DOHH2 (cell line): ENCODE measurements around the gene PIKFYVE.

Experiments
- H3F3A ChIP-seq: fragments of 200-600 bp; sonication (generic), shearing (Covaris generic); 2 replicates; pipeline ENCODE4 v1.6.0; 2016; ENCODE audit warnings: antibody characterized with exemption, mild to moderate bottlenecking; ENCODE audit not compliant: control insufficient read depth, insufficient read depth
- H3K27ac ChIP-seq: fragments of 200-600 bp; sonication (generic); 2 replicates; pipeline ENCODE4 v1.5.1; 2014; ENCODE audit warnings: low read depth, mild to moderate bottlenecking, low read length, moderate library complexity
- H3K27me3 ChIP-seq: fragments of 200-600 bp; sonication (generic); 2 replicates; pipeline ENCODE4 v1.6.1; 2014; ENCODE audit warnings: mild to moderate bottlenecking, low read length, mixed read lengths; ENCODE audit not compliant: control insufficient read depth
- H3K36me3 ChIP-seq: fragments of 200-600 bp; sonication (generic); 2 replicates; pipeline ENCODE4 v1.6.1; 2014; ENCODE audit warnings: mild to moderate bottlenecking, low read length, moderate library complexity, mixed read lengths; ENCODE audit not compliant: control insufficient read depth
- H3K4me1 ChIP-seq: fragments of 200-600 bp; sonication (generic); 2 replicates; pipeline ENCODE4 v1.6.1; 2014; ENCODE audit warnings: mild to moderate bottlenecking, low read length, mixed read lengths; ENCODE audit not compliant: control insufficient read depth
- H3K4me2 ChIP-seq: fragments of 200-600 bp; sonication (generic); 2 replicates; pipeline ENCODE4 v1.6.0; 2014; ENCODE audit warnings: mild to moderate bottlenecking, low read length, moderate library complexity
- H3K4me3 ChIP-seq: fragments of 200-600 bp; sonication (generic); 2 replicates; pipeline ENCODE4 v1.5.1; 2014; ENCODE audit warnings: mild to moderate bottlenecking, low read length, mixed read lengths
- H3K79me2 ChIP-seq: fragments of 200-600 bp; sonication (generic); 2 replicates; pipeline ENCODE4 v1.6.1; 2014; ENCODE audit warnings: mild to moderate bottlenecking, low read length, mixed read lengths; ENCODE audit not compliant: control insufficient read depth
- H3K9me2 ChIP-seq: fragments of 200-600 bp; sonication (generic); replicated peaks from 2 replicates; pipeline ENCODE4 v1.6.1; 2014; ENCODE audit warnings: mild to moderate bottlenecking, low read length, mixed read lengths; ENCODE audit not compliant: control insufficient read depth
- H3K9me3 ChIP-seq: fragments of 200-600 bp; sonication (generic); 2 replicates; pipeline ENCODE4 v1.6.1; 2014; ENCODE audit warnings: antibody characterized with exemption, low read length, mixed read lengths; ENCODE audit not compliant: control insufficient read depth, insufficient read depth
- H4K20me1 ChIP-seq: fragments of 200-600 bp; sonication (generic); 2 replicates; pipeline ENCODE4 v1.6.0; 2014; ENCODE audit warnings: low read depth, mild to moderate bottlenecking, antibody characterized with exemption, low read length, moderate library complexity; ENCODE audit not compliant: control insufficient read depth, insufficient read depth
- EZH2phosphoT487 ChIP-seq: fragments of 200-600 bp; sonication (generic); IDR thresholded peaks from 2 replicates; pipeline ENCODE4 v1.6.1; 2017; ENCODE audit warnings: borderline replicate concordance, mild to moderate bottlenecking, antibody characterized with exemption, low read length, moderate library complexity, mixed read lengths
- TF ChIP-seq, protein P1 (sequence below): fragments of 200-600 bp; sonication (generic); IDR thresholded peaks from one replicate; pipeline ENCODE4 v1.5.1; 2014; ENCODE audit warnings: antibody characterized with exemption, mild to moderate bottlenecking, low read depth, low read length; ENCODE audit not compliant: poor library complexity, severe bottlenecking

Gene PIKFYVE

DNA sequence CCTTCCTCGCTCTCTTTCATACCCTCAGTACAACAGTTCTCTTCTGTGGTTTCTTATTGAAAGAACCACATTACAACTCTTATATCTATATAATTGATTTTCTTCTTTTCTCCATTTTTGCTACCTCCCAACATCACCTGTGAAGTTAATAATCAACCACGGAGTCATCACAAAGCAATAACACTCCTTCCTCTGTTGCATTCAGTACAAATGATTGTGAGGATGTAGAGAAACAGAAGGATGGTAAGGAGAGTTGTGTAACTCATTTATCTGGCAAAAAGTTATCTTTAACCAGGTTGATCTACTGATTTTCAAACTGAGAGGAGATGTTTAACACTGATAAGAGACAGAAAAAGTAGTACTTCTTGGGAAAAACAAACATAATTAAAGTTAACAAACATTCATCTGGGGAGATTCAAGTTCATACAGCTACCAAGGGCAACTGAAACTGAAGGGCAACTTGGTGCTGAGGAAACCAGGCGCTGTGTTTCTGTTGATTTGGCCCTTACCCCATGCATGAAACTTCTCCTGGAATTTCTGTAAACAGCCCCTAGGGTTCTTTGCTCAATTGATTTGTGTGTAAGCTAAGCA, 25.3 kb upstream of the PIKFYVE start:
- Histone ChIP-seq H3K27me3 (no peaks in the 10 kb centered on the region), H3K4me2 (no peak overlapping the region), H4K20me1 (no peaks in the 10 kb centered on the region), H3K9me2 (no peaks in the 10 kb centered on the region), H3K27ac (no peak overlapping the region), H3K36me3 (peaks cover 81% of the 10 kb centered on the region), H3F3A (no peaks in the 10 kb centered on the region), H3K4me3 (no peak overlapping the region), H3K4me1 (no peaks in the 10 kb centered on the region), H3K79me2 (no peaks in the 10 kb centered on the region), H3K9me3 (no peaks in the 10 kb centered on the region)
- TF ChIP-seq EZH2phosphoT487 = no peak
- TF ChIP-seq, protein P1, sequence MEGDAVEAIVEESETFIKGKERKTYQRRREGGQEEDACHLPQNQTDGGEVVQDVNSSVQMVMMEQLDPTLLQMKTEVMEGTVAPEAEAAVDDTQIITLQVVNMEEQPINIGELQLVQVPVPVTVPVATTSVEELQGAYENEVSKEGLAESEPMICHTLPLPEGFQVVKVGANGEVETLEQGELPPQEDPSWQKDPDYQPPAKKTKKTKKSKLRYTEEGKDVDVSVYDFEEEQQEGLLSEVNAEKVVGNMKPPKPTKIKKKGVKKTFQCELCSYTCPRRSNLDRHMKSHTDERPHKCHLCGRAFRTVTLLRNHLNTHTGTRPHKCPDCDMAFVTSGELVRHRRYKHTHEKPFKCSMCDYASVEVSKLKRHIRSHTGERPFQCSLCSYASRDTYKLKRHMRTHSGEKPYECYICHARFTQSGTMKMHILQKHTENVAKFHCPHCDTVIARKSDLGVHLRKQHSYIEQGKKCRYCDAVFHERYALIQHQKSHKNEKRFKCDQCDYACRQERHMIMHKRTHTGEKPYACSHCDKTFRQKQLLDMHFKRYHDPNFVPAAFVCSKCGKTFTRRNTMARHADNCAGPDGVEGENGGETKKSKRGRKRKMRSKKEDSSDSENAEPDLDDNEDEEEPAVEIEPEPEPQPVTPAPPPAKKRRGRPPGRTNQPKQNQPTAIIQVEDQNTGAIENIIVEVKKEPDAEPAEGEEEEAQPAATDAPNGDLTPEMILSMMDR = no peak

DNA sequence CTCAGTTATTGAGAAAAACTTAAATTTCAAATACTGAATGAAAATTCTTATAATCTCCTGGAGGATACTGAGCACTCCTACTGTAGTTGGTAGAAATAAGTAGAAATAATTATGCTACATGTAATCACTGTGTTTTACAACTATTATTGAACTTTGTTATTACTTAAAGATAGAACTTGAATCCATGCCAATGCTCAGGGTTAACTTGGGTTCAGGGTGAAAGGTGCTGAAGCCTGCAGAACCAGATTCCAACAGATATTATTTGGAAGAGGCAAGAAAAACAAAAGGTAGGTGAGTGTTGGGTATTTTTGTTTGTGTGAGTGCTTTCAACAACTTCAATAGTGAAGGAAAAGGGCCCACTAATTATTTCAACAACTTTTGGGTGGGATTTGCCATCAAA, 21.6 kb upstream of the PIKFYVE start:
- peaks cover 90% of the 10 kb centered on the region for H3K36me3 ChIP-seq
- no peak overlapping the region for H3K4me3 ChIP-seq
- H3F3A ChIP-seq = no peaks in the 10 kb centered on the region
- H3K27ac ChIP-seq = no peak overlapping the region
- H3K4me1 ChIP-seq = no peaks in the 10 kb centered on the region
- TF ChIP-seq EZH2phosphoT487 = no peak
- TF ChIP-seq, protein P1 = no peak
- no peaks in the 10 kb centered on the region for H4K20me1 ChIP-seq
- H3K9me3 ChIP-seq = no peaks in the 10 kb centered on the region
- no peaks in the 10 kb centered on the region for H3K79me2 ChIP-seq
- no peaks in the 10 kb centered on the region for H3K9me2 ChIP-seq
- no peaks in the 10 kb centered on the region for H3K27me3 ChIP-seq
- H3K4me2 ChIP-seq = no peak overlapping the region

GRCh38 chr2:208245746-208246145, 20.3 kb upstream of the PIKFYVE start:
- Histone ChIP-seq H3K4me1 (peaks cover 6% of the 10 kb centered on the region), H3K27ac (no peak overlapping the region)

More at GRCh38 chr2:208245746-208246145, 20.3 kb upstream of the PIKFYVE start:
- Histone ChIP-seq H3K27me3 (no peaks in the 10 kb centered on the region), H3K4me3 (no peak overlapping the region), H3K36me3 (peaks cover 92% of the 10 kb centered on the region), H3K9me3 (no peaks in the 10 kb centered on the region), H3K9me2 (no peaks in the 10 kb centered on the region), H3F3A (no peaks in the 10 kb centered on the region), H3K4me2 (no peak overlapping the region), H4K20me1 (no peaks in the 10 kb centered on the region), H3K79me2 (peaks cover 5% of the 10 kb centered on the region; the same call in 1 of the 2 replicates)
- TF ChIP-seq, protein P1 = no peak
- no peak for TF ChIP-seq EZH2phosphoT487
